ENCODE results near the gene ACP4.
"Not testable (repeated sequence)": the region's sequence is repeated elsewhere in the genome, so short reads cannot be mapped to it uniquely, and the experiment has no call there.

ACP4 gene

DNA sequence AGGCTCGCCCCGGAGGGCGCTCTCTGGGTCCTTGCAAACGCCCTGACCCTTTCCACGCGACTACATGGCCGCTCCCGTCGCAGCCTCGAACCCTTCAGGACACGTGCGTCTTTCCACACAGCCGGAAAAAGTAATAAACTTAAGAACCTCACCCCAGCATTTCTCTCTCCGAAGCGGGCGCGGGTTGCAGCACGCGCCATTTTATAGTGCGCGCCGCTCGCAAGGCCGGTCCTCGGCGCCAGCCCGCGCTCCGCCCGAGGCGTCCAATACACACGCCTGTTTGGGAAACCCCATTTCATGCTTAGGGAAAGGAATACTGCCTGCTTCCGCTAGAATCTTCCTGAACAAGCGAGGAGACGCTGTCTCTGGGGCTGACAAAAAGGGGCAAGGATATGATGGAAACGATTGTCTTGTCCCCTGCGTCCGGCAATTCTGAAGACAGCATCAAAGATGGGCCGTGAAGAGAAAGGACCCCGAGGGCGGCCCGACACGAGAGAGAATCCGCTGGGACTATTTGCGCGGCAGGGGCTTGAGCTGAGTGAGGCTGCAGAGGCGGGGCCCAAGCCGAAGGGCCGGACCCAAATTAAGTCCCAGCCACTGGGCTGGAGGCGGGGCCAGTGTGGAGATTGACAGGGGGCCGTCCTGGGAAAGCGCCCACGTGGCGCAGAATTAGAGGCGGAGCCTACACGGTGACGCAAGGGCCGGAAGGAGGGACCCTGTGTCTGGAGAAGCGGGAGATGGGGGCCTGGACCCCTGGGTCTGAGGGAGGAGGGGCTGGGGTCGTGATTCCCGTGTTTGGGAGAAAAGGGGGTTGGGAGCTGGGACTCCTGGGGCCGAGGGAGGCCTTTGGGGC, 14.4 kb downstream of the ACP4 start:
- no peak for TF ChIP-seq JUND (IDR thresholded peaks at IDR 0.05; ENCODE audit: low read depth)
- in situ Hi-C loops (cut with HindIII; ENCODE audit: low pct_unique_long_range_greater_than_20kb, low sequenced_read_pairs), result no loop called here
- DNase-seq (ENCODE audit: low read depth in 1 of 2, low spot score in 1 of 2), result peak; percentile 91 to 98

DNA sequence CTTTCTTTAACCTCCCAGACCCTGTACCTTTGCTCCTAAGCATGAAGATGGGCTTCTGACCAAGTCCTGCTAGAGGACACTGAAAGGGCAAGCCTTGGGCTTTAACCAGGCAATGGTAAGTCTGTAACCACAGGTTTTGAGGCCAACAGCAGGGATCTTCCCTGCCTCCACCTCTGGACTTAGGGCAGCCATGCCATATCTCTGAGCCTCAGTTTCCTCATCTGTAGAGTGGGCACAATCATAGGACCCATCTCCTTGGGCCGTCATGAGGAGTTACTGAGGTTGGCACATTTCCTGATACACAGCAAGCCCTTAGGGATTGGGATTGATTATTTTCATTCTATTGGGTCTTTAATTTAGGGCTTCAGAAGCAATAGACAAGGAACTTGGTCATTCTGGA, 18.6 kb downstream of the ACP4 start:
- no peak for DNase-seq (ENCODE audit: low read depth in 1 of 2, low spot score in 1 of 2)
- in situ Hi-C loops (cut with HindIII; ENCODE audit: low pct_unique_long_range_greater_than_20kb, low sequenced_read_pairs), result no loop called here
- TF ChIP-seq JUND (IDR thresholded peaks at IDR 0.05; ENCODE audit: low read depth), result no peak

DNA sequence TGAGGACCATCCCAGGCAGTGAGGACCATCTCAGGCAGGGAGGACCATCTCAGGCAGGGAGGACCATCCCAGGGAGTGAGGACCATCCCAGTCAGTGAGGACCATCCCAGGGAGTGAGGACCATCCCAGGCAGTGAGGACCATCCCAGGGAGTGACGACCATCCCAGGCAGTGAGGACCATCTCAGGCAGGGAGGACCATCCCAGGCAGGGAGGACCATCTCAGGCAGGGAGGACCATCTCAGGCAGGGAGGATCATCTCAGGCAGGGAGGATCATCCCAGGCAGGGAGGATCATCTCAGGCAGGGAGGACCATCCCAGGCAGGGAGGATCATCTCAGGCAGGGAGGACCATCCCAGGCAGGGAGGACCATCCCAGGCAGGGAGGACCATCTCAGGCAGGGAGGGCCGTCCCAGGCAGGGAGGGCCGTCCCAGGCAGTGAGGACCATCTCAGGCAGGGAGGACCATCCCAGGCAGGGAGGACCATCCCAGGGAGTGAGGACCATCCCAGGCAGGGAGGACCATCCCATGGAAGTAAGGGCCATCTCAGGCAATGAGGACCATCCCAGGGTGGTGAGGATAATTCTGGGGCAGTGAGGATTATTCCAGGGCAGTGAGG, 21.5 kb downstream of the ACP4 start:
- not testable (repeated sequence) for DNase-seq (ENCODE audit: low read depth in 1 of 2, low spot score in 1 of 2)

DNA sequence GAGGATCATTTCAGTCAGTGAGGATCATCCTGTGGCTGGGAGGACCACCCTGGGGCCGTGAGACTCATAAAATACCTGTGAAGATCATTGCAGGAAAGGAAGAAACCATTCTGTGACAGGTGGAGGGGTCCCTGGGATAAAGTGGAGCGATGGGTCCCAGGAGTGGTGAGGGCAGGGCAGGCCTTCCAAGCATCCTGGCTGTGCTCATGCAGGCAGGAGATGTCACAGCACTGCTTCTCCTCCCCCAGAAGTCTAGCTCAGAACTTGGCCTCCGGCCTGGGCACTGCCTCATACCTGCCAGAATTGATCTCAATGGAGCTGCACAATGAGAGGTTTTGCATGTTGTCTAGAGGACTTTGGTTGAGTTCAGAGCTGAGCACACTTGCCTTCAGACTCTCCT, 22.3 kb downstream of the ACP4 start:
- DNase-seq (ENCODE audit: low read depth in 1 of 2, low spot score in 1 of 2), result no peak
- no peak for TF ChIP-seq JUND (IDR thresholded peaks at IDR 0.05; ENCODE audit: low read depth)
- in situ Hi-C loops (cut with HindIII; ENCODE audit: low pct_unique_long_range_greater_than_20kb, low sequenced_read_pairs), result no loop called here

More for the DNA sequence above, 21.5 kb downstream of the ACP4 start:
- in situ Hi-C loops (cut with HindIII; ENCODE audit: low pct_unique_long_range_greater_than_20kb, low sequenced_read_pairs), result not testable (repeated sequence)

DNA sequence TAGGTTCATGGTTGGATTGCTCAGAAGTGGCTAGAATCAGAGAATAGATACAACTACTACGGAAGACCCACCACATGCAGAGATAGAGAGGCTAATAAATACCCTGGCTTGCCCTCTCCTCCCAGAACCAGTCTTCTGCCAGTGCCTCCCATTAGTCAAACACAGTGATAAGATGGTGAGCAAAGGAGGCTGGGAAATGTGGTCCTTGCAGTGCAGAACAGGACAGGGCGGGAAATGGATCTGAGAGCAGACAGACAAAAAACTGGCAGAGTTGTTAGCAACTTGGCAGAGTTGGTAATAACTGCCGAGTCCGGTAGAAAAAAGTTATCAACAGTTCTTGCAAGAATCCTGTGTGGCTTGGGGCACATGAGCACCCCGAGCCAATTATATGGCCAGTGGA, 24.7 kb downstream of the ACP4 start:
- in situ Hi-C loops (cut with HindIII; ENCODE audit: low pct_unique_long_range_greater_than_20kb, low sequenced_read_pairs), result no loop called here
- DNase-seq (ENCODE audit: low read depth in 1 of 2, low spot score in 1 of 2), result no peak
- no peak for TF ChIP-seq JUND (IDR thresholded peaks at IDR 0.05; ENCODE audit: low read depth)

DNA sequence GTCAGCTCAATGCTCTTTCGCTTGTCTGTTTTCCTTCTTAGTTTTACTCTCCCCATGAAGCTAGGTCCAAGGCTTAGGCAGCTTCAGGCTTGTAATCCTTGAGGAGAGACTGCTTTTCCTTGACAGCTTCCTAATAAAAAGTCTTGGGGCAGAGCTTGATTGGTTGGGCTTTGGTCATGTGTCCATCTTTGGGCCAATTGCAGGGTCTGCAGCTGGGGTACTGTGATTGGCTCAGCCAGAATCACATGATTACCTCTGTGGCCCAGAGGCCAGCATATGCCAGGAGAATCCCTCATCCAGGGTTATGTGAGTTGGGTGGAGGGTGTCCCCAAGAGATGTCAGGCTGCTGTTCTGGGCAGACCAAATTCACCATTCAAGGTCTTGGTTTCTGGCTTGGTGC, 25.2 kb downstream of the ACP4 start:
- no peak for TF ChIP-seq JUND (IDR thresholded peaks at IDR 0.05; ENCODE audit: low read depth)
- DNase-seq (ENCODE audit: low read depth in 1 of 2, low spot score in 1 of 2), result no peak
- in situ Hi-C loops (cut with HindIII; ENCODE audit: low pct_unique_long_range_greater_than_20kb, low sequenced_read_pairs), result no loop called here

DNA sequence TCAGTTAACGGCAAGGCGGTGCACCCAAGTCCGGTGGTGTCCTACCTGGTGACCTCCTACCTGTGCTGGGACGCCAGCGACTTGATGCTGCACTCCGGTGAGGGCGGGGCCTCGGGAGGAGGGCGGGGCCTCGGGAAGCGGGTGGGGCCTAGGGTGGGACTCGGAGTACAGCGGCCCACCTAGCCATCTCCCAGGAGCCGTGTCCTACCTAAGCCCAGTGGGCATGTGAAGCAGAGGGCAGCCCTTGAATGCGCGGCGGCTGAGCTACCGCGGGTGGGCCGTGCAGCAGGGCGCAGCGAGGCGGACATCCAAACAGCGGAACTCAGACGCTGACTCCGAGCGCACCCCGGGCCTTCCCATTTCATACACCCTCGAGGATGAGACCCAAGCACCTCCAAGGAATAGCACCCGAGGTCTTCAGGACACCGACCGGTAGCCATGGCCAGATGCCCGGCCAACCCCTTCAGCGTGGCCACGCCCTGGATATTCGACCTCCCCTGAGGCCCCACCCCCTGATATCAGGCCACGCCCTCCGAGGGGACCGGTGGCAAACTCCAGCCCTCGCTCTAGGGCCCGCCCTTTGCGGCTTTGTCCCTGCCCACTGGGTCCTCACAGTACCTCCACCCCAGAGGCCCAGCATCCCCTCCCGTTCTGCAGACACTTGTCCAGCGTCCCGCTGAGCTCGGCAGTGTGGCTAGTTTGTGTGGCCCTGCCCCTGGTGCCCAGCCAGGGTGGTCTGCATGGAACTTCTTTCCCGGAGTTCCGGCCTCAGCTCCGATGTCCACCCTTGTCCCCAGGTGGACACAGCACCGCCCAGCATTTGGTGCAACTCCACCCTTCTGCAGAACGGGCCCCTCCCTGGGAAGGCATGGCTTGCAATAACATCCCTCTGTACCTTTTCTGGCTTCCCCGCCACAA, 28.0 kb downstream of the ACP4 start:
- in situ Hi-C loops (cut with HindIII; ENCODE audit: low pct_unique_long_range_greater_than_20kb, low sequenced_read_pairs), result no loop called here
- DNase-seq (ENCODE audit: low read depth in 1 of 2, low spot score in 1 of 2), result peak in 1 of 2 experiments; percentile 66
- TF ChIP-seq JUND (IDR thresholded peaks at IDR 0.05; ENCODE audit: low read depth), result no peak

DNA sequence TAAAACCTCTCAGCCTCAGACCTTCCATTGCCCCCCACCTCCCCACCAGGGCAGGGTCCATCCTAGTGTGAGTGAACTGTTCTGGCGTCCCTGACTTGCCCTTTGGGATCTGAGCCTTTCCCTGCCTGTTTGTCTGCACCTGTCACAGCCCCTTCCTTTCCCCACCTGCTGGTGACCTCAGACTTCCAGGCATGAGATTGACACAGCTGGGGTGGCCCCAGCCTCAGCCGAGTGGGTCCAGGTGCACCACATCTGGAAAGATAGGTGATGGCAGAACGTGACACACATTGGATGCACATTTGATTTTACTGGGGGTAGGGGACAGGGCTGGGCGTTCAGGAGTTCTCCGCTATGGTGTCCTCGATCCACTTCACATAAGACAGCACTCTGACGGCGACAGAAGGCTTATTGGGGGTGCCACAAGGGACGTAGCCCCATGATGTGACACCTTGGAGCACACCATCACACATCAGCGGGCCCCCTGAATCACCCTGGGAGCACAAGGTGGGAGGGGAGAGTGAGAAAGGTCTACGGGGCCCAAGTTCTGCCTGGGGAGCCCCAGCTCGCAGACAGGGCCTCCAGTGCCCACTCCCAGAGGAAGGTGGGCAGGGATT, 28.8 kb downstream of the ACP4 start:
- in situ Hi-C loops (cut with HindIII; ENCODE audit: low pct_unique_long_range_greater_than_20kb, low sequenced_read_pairs), result no loop called here
- no peak for TF ChIP-seq JUND (IDR thresholded peaks at IDR 0.05; ENCODE audit: low read depth)
- no peak for DNase-seq (ENCODE audit: low read depth in 1 of 2, low spot score in 1 of 2)

DNA sequence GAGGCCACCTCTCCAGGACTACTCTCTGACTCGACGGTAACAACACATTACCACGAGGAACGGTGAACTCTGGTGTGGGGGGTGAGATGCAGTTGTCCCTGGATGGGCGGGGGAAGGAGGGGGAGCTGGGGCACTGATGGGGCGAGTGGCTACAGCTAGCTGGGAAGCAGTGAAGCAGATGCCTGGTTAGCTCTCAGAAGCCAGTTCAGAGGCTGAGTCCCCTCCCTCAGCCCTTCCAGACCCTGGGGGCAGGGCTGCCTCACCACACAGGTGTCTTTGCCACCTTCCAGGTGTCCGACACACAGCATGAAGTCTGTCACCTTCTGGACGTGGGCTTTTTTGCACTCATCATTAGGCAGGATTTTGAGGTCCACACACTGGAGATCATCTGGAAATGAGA, 29.4 kb downstream of the ACP4 start:
- no peak for DNase-seq (ENCODE audit: low read depth in 1 of 2, low spot score in 1 of 2)

DNA sequence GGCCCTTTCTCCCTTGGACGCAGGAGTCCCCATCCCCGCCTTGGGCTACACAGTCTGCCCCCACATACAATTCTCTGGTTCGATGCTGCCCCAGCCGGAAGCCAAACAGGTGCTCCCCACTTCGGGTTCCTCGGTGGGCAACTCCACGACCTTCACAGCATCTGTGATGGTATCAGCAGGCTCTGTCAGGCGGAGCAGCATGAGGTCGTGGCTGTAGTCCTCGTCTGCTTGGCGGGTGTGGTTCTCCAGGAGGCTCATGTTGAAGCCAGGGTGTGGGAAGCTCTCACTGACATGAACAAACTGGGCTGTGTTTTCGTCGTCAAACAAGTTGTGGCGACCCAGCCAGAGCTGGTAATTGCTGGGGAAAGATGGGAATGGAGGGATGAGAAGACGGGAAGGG, 29.9 kb downstream of the ACP4 start:
- DNase-seq (ENCODE audit: low read depth in 1 of 2, low spot score in 1 of 2), result no peak
- in situ Hi-C loops (cut with HindIII; ENCODE audit: low pct_unique_long_range_greater_than_20kb, low sequenced_read_pairs), result no loop called here
- no peak for TF ChIP-seq JUND (IDR thresholded peaks at IDR 0.05; ENCODE audit: low read depth)

More for the DNA sequence above, 29.4 kb downstream of the ACP4 start:
- TF ChIP-seq JUND (IDR thresholded peaks at IDR 0.05; ENCODE audit: low read depth), result no peak
- in situ Hi-C loops (cut with HindIII; ENCODE audit: low pct_unique_long_range_greater_than_20kb, low sequenced_read_pairs), result no loop called here

DNA sequence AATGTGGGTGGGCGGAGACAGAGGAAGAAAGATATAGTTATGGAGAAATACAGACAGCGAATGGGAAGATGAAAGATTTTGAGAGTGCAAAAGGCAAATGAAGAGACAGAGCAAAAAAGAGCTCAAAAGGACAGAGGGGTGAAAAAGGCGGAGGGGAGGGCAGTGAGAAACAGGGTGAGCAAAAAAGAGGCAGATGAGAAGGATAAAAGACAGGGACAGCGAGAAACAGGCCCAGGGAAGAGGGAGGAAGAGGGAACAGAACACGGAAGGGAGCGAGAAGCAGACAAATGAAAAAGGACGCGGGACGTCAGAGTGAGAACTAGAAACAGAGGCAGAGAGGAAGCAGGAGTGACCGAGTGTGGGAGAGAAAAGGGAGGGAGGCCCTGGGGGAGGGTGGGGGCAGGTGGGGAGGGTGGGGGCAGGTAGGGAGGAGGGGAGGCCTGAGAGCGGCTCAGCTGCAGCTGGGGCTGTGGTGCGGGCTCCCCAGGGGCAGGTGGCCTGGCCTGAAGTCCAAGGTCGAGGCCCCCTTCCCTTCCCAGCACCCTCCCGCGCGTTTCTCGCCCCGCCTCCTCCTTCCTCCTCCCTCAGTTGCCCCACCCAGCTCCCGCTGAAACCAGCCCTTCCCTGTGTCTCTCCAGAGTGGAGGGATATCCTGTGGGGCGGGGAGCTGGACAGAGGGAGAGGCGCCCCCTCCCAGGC, 30.5 kb downstream of the ACP4 start:
- DNase-seq (ENCODE audit: low read depth in 1 of 2, low spot score in 1 of 2), result no peak
- in situ Hi-C loops (cut with HindIII; ENCODE audit: low pct_unique_long_range_greater_than_20kb, low sequenced_read_pairs), result no loop called here
- TF ChIP-seq JUND (IDR thresholded peaks at IDR 0.05; ENCODE audit: low read depth), result no peak

DNA sequence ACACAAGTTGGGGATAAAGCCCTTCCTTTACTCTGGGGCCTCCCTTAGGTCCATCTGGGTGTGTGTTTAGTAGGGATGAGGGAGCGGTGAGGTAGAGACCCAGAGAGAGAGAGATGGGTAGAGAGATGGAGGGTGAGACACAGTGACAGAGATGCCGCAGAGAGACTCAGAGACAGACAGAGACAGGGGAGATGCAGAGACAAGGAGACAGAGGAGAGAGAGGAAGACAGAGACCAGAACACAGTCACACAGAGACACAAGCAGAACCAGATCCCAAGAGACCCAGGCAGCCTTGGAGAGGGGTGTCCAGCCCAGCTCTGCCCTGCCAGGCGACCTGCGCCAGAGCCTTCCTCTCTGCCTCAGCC, 31.0 kb downstream of the ACP4 start:
- in situ Hi-C loops (cut with HindIII; ENCODE audit: low pct_unique_long_range_greater_than_20kb, low sequenced_read_pairs), result no loop called here
- no peak for TF ChIP-seq JUND (IDR thresholded peaks at IDR 0.05; ENCODE audit: low read depth)
- no peak for DNase-seq (ENCODE audit: low read depth in 1 of 2, low spot score in 1 of 2)
